Large intestine (tissue), 3 donors: ENCODE data around the gene OXNAD1. TPM values are rescaled to one million over a fixed set of nuclear protein-coding genes. Genes with fewer than 3 reads are reported as not detected.

Experiments used
- DNase-seq, 2 donors: peaks; one replicate each; pipeline versions ENCODE4 v3.0.0 to v3.0.0-alpha.2; 2013
- H3K27ac ChIP-seq: one replicate; pipeline ENCODE4 v1.5.1; 2013; ENCODE audit warnings: low read length
- H3K27me3 ChIP-seq: 2 replicates; pipeline ENCODE4 v1.6.1; 2013; ENCODE audit warnings: low read length; ENCODE audit not compliant: control insufficient read depth, insufficient read depth
- H3K36me3 ChIP-seq: 2 replicates; pipeline ENCODE4 v1.6.1; 2013; ENCODE audit warnings: low read length; ENCODE audit not compliant: control insufficient read depth, insufficient read depth
- H3K4me1 ChIP-seq: one replicate; pipeline ENCODE4 v1.6.1; 2013; ENCODE audit warnings: low read length; ENCODE audit not compliant: control insufficient read depth, insufficient read depth
- H3K4me3 ChIP-seq: one replicate; pipeline ENCODE4 v1.5.1; 2013; ENCODE audit warnings: low read length
- H3K9me3 ChIP-seq: one replicate; pipeline ENCODE4 v1.6.1; 2013; ENCODE audit warnings: mild to moderate bottlenecking, low read depth, low read length, moderate library complexity; ENCODE audit not compliant: control insufficient read depth
- WGBS: methylation state at CpG from one replicate; pipeline ENCODE4 v1.1.5; 2013; ENCODE audit warnings: low lambda C conversion rate; ENCODE audit not compliant: insufficient coverage; 5-methylcytosine and 5-hydroxymethylcytosine counted together
- polyA plus RNA-seq: library from polyadenylated mRNA; unstranded; fragments of 120-200 nt; gene quantifications from one replicate; pipeline ENCODE4 v1.2.1, GENCODE V29; 2013

OXNAD1 gene
- polyA plus RNA-seq, 1 donor: 20.3 TPM

DNA sequence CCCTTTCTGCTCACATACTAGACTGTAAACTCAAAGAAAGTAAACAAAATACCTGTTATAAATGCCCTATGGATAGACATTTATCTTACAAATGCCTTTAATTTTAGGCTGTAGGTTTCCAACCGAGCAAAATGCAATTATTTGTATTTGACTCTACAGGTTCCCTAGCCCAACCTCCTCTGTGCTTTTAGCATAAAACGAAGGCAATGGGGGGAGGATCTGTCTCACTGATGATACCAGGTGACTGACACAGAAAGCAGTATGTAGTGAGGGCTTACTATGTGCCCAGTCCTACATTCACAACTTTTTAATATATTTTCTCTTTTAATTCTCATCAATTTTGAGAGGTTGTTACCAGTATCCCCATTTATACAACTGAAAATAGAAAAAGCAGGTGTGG lies 87.4 kb downstream of the OXNAD1 start:
- no peak overlapping the region for H3K27ac ChIP-seq
- H3K36me3 ChIP-seq: peaks cover 17% of the 10 kb centered on the region
- H3K27me3 ChIP-seq: no peaks in the 10 kb centered on the region
- H3K4me1 ChIP-seq: no peaks in the 10 kb centered on the region
- no peak overlapping the region for H3K4me3 ChIP-seq
- no peaks in the 10 kb centered on the region for H3K9me3 ChIP-seq
- WGBS: no CpG with 5 or more reads among the region's 2 CpGs
- no peak for DNase-seq

- no peaks in the 10 kb centered on the region for H3K9me3 ChIP-seq
- no peak overlapping the region for H3K4me3 ChIP-seq
- peaks cover 8% of the 10 kb centered on the region for H3K36me3 ChIP-seq
- H3K4me1 ChIP-seq: no peaks in the 10 kb centered on the region
- H3K27ac ChIP-seq: no peak overlapping the region
- no peaks in the 10 kb centered on the region for H3K27me3 ChIP-seq
- WGBS: no CpG with 5 or more reads among the region's 3 CpGs
- DNase-seq: no peak
Observed at GRCh38 chr3:16354291-16354690, 89.3 kb downstream of the OXNAD1 start.

Other genes with a start within 250 kb of the OXNAD1 start
- gene GALNT15, start 90.5 kb upstream of the OXNAD1 start, polyA plus RNA-seq: 0.78 TPM
- gene DPH3, start 269 bp upstream of the OXNAD1 start, polyA plus RNA-seq: 30.0 TPM
- 15.0 TPM for gene RFTN1, start 248.5 kb downstream of the OXNAD1 start, polyA plus RNA-seq